ENCODE data around the gene VWA8.
"Not testable (repeated sequence)": the region's sequence is repeated elsewhere in the genome, so short reads cannot be mapped to it uniquely, and the experiment has no call there.

Gene VWA8

GRCh38 chr13:41962994-41963393, 2.1 kb upstream of the VWA8 start:
- no peak for DNase-seq

GRCh38 chr13:41961466-41961760, 504 bp upstream of the VWA8 start:
- no peak for DNase-seq

- DNase-seq = no peak
These were observed 685 bp downstream of the VWA8 start for GRCh38 chr13:41960211-41960636.

- no peak for DNase-seq
These were observed 4.6 kb downstream of the VWA8 start for GRCh38 chr13:41956272-41956671.

- DNase-seq = no peak
These were observed 5.3 kb downstream of the VWA8 start for GRCh38 chr13:41955605-41956004.

- no peak for DNase-seq
These were observed 6.7 kb downstream of the VWA8 start for GRCh38 chr13:41954226-41954625.

- no peak for DNase-seq
These were observed 8.2 kb downstream of the VWA8 start for GRCh38 chr13:41952749-41953148.

- DNase-seq = not testable (repeated sequence)
These were observed 11.8 kb downstream of the VWA8 start for GRCh38 chr13:41949104-41949503.

GRCh38 chr13:41945926-41946325, 15.0 kb downstream of the VWA8 start:
- no peak for DNase-seq

- DNase-seq = no peak
These were observed 16.1 kb downstream of the VWA8 start for GRCh38 chr13:41944635-41945397.

GRCh38 chr13:41944229-41944628, 16.7 kb downstream of the VWA8 start:
- no peak for DNase-seq

GRCh38 chr13:41942462-41943094, 18.3 kb downstream of the VWA8 start:
- DNase-seq = no peak

GRCh38 chr13:41941174-41941573, 19.7 kb downstream of the VWA8 start:
- no peak for DNase-seq

GRCh38 chr13:41939398-41939797, 21.5 kb downstream of the VWA8 start:
- DNase-seq = no peak

GRCh38 chr13:41938918-41939317, 22.0 kb downstream of the VWA8 start:
- no peak for DNase-seq

- DNase-seq = no peak
These were observed 23.5 kb downstream of the VWA8 start for GRCh38 chr13:41937388-41937787.

- DNase-seq = no peak
These were observed 25.4 kb downstream of the VWA8 start for GRCh38 chr13:41935501-41935900.

- DNase-seq = no peak
These were observed 25.9 kb downstream of the VWA8 start for GRCh38 chr13:41934994-41935393.

- no peak for DNase-seq
These were observed 26.8 kb downstream of the VWA8 start for GRCh38 chr13:41934120-41934519.

- DNase-seq = no peak
These were observed 29.6 kb downstream of the VWA8 start for GRCh38 chr13:41931337-41931736.

GRCh38 chr13:41930154-41930553, 30.8 kb downstream of the VWA8 start:
- DNase-seq = no peak

GRCh38 chr13:41928323-41928722, 32.6 kb downstream of the VWA8 start:
- DNase-seq = no peak

- DNase-seq = no peak
These were observed 35.9 kb downstream of the VWA8 start for GRCh38 chr13:41925014-41925413.

- DNase-seq = not testable (repeated sequence)
These were observed 38.0 kb downstream of the VWA8 start for GRCh38 chr13:41922894-41923293.

Measured in CD4-positive, alpha-beta T cell treated with Interleukin-4 for 4 hours (primary cell).